Stomach smooth muscle (tissue), 2 donors: ENCODE measurements around the gene REXO1.
"Not testable (repeated sequence)": the region's sequence is repeated elsewhere in the genome, so short reads cannot be mapped to it uniquely, and the experiment has no call there.

Experiments used
- H3K27ac ChIP-seq: one replicate; pipeline ENCODE4 v1.7.0; 2013; ENCODE audit warnings: mild to moderate bottlenecking, low read length, inconsistent platforms
- H3K27me3 ChIP-seq, 2 donors: one replicate each; pipeline ENCODE4 v1.7.0; 2013; ENCODE audit warnings: low read length in 2 of 2; ENCODE audit not compliant: insufficient read depth in 2 of 2, control insufficient read depth in 1 of 2
- H3K36me3 ChIP-seq, 2 donors: one replicate each; pipeline ENCODE4 v1.7.0; 2013; ENCODE audit warnings: low read length in 2 of 2; ENCODE audit not compliant: control insufficient read depth in 2 of 2, insufficient read depth in 2 of 2
- H3K4me1 ChIP-seq: one replicate; pipeline ENCODE4 v1.7.0; 2013; ENCODE audit warnings: low read length; ENCODE audit not compliant: control insufficient read depth, insufficient read depth
- H3K4me3 ChIP-seq, 2 donors: one replicate each; pipeline ENCODE4 v1.7.0; 2013; ENCODE audit warnings: low read length in 2 of 2
- H3K9ac ChIP-seq, 2 donors: one replicate each; pipeline ENCODE4 v1.7.0; 2013; ENCODE audit warnings: low read length in 2 of 2, mild to moderate bottlenecking in 1 of 2
- H3K9me3 ChIP-seq, 2 donors: one replicate each; pipeline ENCODE4 v1.7.0; 2013; ENCODE audit warnings: low read length in 2 of 2; ENCODE audit not compliant: control insufficient read depth in 2 of 2
- donor health status: healthy.
- donor health status: Pancreatic carcinoma.

Gene REXO1

DNA sequence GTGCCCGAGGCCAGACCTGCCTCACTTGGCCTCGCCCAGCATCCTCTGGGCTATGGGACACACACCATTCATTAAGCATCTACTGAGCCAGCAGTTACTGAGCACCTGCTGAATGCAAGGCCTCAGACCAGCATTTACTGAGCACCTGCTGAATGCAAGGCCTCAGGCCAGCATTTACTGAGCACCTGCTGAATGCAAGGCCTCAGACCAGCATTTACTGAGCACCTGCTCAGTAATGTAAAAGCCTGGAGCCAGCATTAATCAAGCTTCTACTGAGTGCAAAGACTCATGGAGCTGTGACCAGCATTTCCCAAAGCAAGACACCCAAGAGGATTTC, 39.9 kb downstream of the REXO1 start:
- Histone ChIP-seq H3K27me3 (no peaks in the 10 kb centered on the region), H3K4me1 (peaks cover 9% of the 10 kb centered on the region), H3K36me3 (no peaks in the 10 kb centered on the region), H3K9ac (no peak overlapping the region), H3K9me3 (no peaks in the 10 kb centered on the region), H3K4me3 (no peak overlapping the region), H3K27ac (no peak overlapping the region)

DNA sequence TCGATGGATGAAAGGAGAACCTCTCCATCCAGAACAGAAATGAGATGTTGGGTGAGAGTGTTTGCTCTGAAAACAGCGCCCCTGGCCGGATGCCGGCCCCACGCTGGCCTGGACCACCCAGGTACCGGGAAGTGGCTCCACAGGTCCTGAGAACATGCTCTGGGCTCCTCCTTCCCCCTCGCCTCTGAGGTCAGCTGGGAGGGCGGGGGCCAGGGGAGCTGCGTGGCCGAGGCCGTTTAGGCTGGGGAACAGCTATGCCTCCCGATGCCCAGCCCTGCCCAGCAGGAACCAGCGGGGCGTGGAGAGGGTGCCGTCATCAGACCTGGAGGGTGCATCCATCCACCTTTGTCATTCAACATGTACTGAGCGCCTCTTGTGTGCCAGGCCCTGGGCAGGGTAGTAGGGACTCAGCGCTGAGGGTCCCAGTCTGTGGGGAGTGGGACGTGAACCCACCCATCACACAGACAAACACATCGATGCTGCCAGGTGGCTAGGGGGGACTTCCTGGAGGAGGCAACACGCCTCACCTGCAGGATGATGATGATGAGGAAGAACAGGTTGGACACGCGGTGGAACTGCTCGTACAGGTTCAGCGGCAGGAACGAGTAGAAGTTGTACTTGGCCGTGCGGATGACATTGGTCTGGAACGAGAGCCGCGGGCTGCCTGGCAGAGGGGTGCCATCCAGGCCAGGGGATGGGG, 40.4 kb downstream of the REXO1 start:
- Histone ChIP-seq H3K36me3 (no peaks in the 10 kb centered on the region), H3K9me3 (no peaks in the 10 kb centered on the region), H3K27ac (no peak overlapping the region), H3K4me1 (peaks cover 4% of the 10 kb centered on the region), H3K27me3 (no peaks in the 10 kb centered on the region), H3K4me3 (no peak overlapping the region), H3K9ac (no peak overlapping the region)

DNA sequence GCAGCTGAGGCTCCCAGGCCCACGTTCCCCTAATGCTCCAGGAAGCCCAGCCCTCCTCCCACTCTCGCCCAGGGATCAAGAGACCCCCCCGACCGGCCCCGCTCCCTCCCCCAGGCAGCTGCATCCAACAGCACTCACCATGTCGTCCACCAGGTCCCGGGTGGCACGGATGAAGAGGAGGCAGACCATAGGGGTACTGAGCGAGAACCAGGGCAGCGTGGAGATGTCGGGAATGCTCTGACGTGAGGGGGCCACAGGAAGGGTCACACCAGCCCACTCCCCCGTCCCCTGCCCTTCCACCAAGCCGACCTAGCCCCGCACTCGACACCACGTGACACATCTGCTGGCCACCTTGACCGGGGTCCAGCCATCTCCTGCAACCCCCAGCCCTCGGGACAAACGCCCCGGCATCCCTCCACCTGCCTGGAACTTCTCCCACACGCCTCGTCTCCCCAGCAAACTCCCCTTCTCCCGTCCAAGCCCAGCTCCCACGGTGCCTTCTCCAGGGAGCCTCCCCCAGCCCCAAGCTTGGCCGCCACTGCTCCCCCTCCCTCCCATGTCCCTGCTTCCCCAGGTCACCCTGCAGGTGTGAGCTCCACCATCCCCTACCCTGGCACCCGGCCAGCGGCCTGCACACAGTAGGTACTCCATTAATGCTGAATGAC, 41.1 kb downstream of the REXO1 start:
- no peaks in the 10 kb centered on the region for H3K9me3 ChIP-seq
- no peak overlapping the region for H3K9ac ChIP-seq
- H3K27me3 ChIP-seq: no peaks in the 10 kb centered on the region
- H3K4me1 ChIP-seq: no peaks in the 10 kb centered on the region
- H3K4me3 ChIP-seq: no peak overlapping the region
- H3K27ac ChIP-seq: no peak overlapping the region
- no peaks in the 10 kb centered on the region for H3K36me3 ChIP-seq

DNA sequence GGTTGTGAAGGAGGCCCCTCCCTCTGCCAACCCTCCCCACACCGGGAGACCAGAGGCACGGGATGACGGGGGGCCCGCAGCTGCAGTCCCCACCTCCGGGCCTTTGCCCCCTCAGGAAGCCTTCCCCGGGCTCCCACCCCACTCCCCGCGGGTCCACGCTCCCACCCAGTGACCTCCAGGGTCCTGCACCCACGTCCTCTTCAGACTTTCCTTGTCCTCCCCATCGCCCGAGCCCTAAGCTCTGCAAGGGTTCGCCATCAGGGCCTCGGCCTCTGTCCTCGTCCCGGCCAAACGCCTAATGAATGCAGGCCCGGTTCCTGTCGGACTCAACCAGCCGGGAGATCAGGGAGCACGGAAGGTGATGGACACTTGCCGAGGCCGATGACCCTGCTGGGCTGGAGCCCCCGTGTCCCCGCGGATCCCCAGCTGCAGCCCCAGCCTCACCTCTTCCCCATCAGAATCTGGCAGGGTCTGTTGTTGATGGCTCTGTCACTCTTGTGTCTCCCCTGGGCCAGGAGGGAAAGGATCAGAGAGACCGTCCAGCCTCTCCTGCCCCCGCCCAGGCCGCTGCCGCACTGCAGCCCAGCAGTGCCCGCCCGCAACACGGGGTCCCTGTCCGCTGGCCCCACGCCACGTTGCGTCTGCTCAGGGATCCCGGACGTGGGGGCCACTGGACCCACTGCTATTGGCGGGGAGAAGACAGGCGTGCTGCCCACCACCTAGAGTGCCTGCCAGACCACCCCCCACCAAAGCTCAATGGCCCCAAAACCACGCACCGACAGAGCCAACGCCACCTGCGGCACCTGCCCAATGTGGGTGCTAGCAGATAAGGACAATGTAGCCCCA, 41.9 kb downstream of the REXO1 start:
- Histone ChIP-seq H3K4me3 (no peak overlapping the region), H3K9me3 (no peaks in the 10 kb centered on the region), H3K4me1 (no peaks in the 10 kb centered on the region), H3K36me3 (no peaks in the 10 kb centered on the region), H3K9ac (no peak overlapping the region), H3K27me3 (no peaks in the 10 kb centered on the region), H3K27ac (no peak overlapping the region)

DNA sequence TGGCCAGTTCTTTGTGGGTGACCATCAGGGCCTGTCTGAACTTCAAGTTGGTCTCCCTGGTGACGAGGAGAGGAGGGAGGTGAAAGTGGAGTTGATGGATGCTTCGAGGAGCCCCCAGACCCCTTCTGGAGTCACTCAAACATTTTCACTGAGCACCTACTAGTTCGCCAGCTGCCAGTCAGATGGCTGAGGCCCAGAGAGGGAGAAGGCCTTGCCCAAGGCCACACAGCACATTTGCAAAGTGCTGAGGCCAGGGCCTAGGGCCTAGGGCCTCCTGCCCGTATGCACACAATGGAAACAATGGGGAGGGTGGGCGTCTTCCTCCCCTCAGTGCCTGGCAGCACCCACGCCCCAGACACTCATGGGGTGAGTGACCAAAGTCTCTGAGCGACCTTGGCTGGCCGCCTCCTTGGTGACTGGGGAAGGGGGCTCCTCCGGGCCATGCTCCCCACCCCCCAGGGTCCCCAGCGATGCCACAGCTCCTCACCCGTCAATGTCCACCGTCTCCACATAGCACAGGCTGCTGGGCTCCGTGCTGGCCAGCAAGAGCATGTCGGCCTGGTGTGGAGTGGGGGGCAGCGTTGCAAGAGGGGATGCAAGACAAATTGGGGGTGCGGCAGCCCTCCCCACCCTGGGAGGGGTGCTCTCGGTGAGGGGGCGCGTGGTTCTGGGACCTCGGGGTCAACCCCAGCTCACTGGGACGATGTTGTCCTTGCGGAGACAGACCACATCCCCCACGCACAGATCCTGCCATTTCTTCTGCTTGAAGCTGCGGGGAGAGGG, 42.7 kb downstream of the REXO1 start:
- no peak overlapping the region for H3K9ac ChIP-seq
- H3K27me3 ChIP-seq: no peaks in the 10 kb centered on the region
- no peaks in the 10 kb centered on the region for H3K4me1 ChIP-seq
- H3K9me3 ChIP-seq: no peaks in the 10 kb centered on the region
- no peak overlapping the region for H3K27ac ChIP-seq
- no peak overlapping the region for H3K4me3 ChIP-seq
- H3K36me3 ChIP-seq: no peaks in the 10 kb centered on the region

DNA sequence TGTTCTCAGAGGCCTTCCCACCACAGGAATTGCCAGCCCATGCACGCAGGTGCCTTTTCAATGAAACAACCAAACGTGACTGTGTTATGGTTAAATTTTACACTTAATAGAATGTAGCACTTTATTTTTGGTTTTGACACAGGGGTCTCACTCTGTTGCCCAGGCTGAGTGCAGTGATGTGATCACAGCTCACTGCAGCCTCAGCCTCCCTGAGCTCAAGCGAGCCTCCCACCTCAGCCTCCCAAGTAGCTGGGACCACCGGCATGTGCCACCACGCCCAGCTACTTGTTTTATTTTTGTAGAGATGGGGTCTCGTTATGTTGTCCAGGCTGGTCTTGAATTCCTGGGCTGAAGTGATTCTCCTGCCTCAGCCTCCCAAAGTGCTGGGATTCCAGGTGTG, 43.4 kb downstream of the REXO1 start:
- Histone ChIP-seq H3K4me3 (no peak overlapping the region), H3K9me3 (no peaks in the 10 kb centered on the region), H3K27ac (no peak overlapping the region), H3K27me3 (no peaks in the 10 kb centered on the region), H3K36me3 (no peaks in the 10 kb centered on the region), H3K9ac (no peak overlapping the region), H3K4me1 (no peaks in the 10 kb centered on the region)

DNA sequence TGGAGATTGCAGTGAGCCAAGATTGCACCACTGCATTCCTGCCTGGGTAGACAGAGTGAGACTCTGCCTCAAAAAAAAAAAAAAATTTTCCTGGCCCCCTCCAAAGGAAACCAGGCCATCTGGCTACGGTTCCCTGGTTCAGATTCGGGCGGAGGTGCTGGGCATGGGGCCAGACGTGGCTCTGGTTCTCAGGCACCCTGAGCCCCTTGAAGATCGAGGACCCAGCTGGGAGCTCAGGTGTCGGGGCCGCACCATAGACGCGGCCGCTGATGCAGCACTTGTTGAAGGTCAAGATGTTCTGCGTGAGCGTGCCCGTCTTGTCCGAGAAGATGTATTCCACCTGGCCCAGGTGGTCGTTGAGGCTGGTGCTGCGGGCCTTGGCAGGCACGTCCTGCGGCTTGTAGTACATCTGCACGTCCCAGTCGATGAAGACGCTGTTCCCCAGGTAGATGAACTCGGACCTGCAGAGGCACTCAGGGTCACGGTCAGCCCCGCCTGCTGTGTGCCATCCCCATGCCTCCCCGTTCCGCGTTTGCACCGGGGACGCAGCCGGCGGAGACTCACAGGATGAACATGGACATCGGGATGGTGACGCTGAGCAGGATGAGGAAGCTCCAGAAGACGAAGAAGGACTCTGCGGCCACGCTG, 48.5 kb downstream of the REXO1 start:
- Histone ChIP-seq H3K9ac (no peak overlapping the region), H3K4me1 (peaks cover 4% of the 10 kb centered on the region), H3K4me3 (no peak overlapping the region), H3K27me3 (peaks cover 5 to 10% of the 10 kb centered on the region in 2 donors), H3K27ac (no peak overlapping the region), H3K36me3 (no peaks in the 10 kb centered on the region), H3K9me3 (no peaks in the 10 kb centered on the region)

DNA sequence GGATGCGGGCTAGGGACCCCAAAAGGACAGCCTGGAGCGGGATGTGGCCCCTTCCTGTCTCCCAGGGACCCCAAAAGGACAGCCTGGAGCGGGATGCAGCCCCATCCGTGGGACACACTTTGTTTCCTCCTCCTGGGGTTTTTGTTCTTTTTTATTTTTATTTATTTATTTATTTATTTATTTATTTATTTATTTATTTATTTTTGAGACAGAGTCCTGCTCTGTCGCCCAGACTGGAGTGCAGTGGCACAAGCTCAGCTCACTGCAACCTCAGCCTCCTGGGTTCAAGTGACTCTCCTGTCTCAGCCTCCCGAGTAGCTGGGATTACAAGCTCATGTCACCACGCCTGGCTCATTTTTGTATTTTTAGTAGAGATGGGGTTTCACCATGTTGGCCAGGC, 51.0 kb downstream of the REXO1 start:
- not testable (repeated sequence) for H3K9me3 ChIP-seq, H3K4me1 ChIP-seq, H3K27me3 ChIP-seq, H3K36me3 ChIP-seq, H3K4me3 ChIP-seq, H3K9ac ChIP-seq, H3K27ac ChIP-seq

DNA sequence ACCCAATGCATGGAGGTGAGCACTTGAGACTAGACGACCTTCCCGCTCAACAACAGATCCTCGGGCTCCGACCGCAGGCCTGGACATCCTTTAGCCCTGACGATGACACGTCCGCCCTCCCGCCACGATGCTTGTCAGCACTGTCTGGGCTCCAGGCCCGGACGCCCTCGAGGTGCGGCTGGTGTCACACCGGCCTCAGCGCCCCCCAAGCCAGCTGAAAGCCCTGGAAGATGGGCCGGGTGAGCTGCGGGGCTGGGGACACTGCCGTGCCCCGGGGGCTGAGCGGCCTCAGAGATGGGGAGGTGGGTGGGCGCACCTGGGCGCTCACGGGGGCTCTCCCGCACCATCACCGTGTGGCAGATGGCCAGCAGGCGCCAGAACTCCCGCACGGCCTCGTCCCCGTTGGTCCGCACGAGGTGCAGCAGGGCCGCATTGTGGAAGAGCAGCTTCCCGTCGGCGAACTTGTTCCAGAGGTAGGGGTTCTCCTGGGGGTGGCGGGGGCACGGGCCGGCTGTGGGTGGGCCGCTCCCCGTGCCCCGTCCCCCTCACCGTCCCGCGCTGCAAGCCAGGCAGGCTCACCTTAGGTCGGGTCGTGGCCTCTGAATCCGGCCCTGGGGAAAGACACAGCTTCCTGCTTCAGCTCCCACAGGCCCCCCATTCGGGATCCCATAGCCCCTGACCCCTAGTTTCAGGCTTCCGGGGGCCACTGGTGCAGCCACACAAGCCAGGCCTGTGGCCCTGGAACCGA, 51.7 kb downstream of the REXO1 start:
- peaks cover 4% of the 10 kb centered on the region for H3K4me1 ChIP-seq
- no peak overlapping the region for H3K27ac ChIP-seq
- no peak overlapping the region for H3K9ac ChIP-seq
- no peaks in the 10 kb centered on the region for H3K36me3 ChIP-seq
- no peaks in the 10 kb centered on the region for H3K9me3 ChIP-seq
- peaks cover 5 to 13% of the 10 kb centered on the region in 2 donors for H3K27me3 ChIP-seq
- H3K4me3 ChIP-seq: no peak overlapping the region
